ENCODE measurements around the gene OR10A3. TPM values are rescaled to one million over a fixed set of nuclear protein-coding genes. Genes with fewer than 3 reads are reported as not detected.

Gene OR10A3
- not detected in 5 replicates for total RNA-seq (2022; extraction: Qiagen RNA extraction)

GRCh38 chr11:7941608-7942007 is at the start of gene OR10A3:
OR10A3 (minus strand) TSS chr11:7941708; CDS start chr11:7939520, 2,188 bp downstream.

GRCh38 chr11:7986768-7987559 is 45.5 kb upstream of the OR10A3 start, which contains the start of gene EIF3F:
EIF3F (plus strand) TSS chr11:7987337; CDS start chr11:7987353, 16 bp downstream.

GRCh38 chr11:7965386-7965785 is 23.9 kb upstream of the OR10A3 start, which contains the start of gene NLRP10:
NLRP10 (minus strand) TSS chr11:7965447; CDS start chr11:7963495, 1,952 bp downstream.

GRCh38 chr11:7931168-7931567 is 10.3 kb downstream of the OR10A3 start, which contains the start of gene OR10A6:
OR10A6 (minus strand) TSS chr11:7931268; CDS start chr11:7928662, 2,606 bp downstream.

Other genes starting within 250 kb of the OR10A3 start
- gene OVCH2, start 235.2 kb downstream of the OR10A3 start, total RNA-seq (2022; extraction: Qiagen RNA extraction) = not detected in 5 replicates
- gene OR5P2, start 144.8 kb downstream of the OR10A3 start, total RNA-seq (2022; extraction: Qiagen RNA extraction) = not detected in 5 replicates
- gene OR5P3, start 110.9 kb downstream of the OR10A3 start, total RNA-seq (2022; extraction: Qiagen RNA extraction) = not detected in 5 replicates
- not detected in 5 replicates for gene OR10A6, start 10.4 kb downstream of the OR10A3 start, total RNA-seq (2022; extraction: Qiagen RNA extraction)
- gene NLRP10, start 23.7 kb upstream of the OR10A3 start, total RNA-seq (2022; extraction: Qiagen RNA extraction) = not detected in 5 replicates
- 324 to 379 TPM (median 347 TPM) in 5 replicates for gene EIF3F, start 45.6 kb upstream of the OR10A3 start, total RNA-seq (2022; extraction: Qiagen RNA extraction)
- gene TUB, start 139.5 kb upstream of the OR10A3 start, total RNA-seq (2022; extraction: Qiagen RNA extraction) = 4.6 to 6.7 TPM (median 6.0 TPM) in 5 replicates
- gene RIC3, start 227.3 kb upstream of the OR10A3 start, total RNA-seq (2022; extraction: Qiagen RNA extraction) = 1.4 to 2.3 TPM (median 1.9 TPM) in 5 replicates

Data from A549 treated with AZD2906 at 1 μM for 4 hours (cell line).